Dedifferentiated amniotic fluid mesenchymal stem cell (primary cell): ENCODE data around the gene HPCAL1.

Experiments
- DNase-seq: peaks from one replicate; pipeline ENCODE4 v3.0.0-alpha.2; 2016; ENCODE audit errors: extremely low spot score

HPCAL1 gene

GRCh38 chr2:10389573-10389972 lies 86.9 kb downstream of the HPCAL1 start:
- peak; percentile 18 for DNase-seq

- DNase-seq, result peak; percentile 19
These were observed 87.7 kb downstream of the HPCAL1 start for GRCh38 chr2:10390369-10390801.

DNA sequence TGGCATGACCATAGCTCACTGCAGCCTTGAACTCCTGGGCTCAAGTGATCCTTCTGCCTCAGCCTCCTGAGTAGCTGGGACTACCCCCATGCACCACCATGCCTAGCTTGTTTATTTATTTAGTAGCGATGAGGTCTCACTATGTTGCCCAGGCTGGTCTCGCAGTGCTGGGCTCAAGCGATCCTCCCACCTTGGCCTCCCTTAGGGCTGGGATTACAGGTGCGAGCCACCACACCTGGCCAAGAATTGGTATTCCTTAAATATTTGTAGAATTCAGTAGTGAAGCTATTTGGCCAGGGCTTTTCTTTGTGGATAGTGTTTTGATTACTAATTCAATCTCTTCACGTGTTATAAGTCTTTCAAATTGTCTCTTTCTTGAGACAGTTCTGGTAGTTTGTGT lies 89.4 kb downstream of the HPCAL1 start:
- no peak for DNase-seq

GRCh38 chr2:10392548-10392947 lies 89.8 kb downstream of the HPCAL1 start:
- DNase-seq, result no peak

DNA sequence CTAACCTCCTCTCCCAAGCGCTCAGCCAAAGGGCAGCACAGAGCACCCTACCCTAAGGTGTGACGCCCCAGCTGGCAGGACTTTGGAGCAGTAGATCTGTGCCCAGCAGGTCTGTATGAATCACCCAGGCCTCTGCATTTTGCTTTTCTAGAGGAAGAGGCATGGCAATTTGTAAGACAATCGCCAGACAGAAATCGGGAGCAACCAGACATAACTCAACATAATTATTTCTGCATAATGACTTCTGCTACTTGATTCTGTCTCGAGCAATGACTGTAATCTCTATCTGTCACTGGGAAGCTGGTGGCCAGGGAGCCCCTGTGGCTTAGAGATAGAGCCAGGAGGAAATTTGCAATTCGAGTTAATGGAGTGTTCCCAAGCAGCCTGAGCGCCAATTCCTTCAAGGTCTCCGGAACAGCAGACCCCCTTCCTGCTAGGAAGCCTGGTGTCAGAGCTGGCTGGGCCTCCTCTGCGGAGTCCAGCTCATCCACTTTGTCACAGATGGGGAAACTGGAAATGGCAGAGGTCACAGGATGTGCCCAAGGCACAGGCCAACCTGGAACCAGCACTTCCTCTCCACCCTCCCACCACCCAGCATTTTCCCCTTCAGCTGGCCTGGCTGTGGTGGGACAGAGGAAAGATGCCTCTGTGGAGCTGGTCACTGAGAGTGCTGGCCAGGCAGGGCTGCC lies 90.4 kb downstream of the HPCAL1 start:
- no peak for DNase-seq

- DNase-seq, result no peak
These were observed 90.9 kb downstream of the HPCAL1 start for GRCh38 chr2:10393640-10393982.

DNA sequence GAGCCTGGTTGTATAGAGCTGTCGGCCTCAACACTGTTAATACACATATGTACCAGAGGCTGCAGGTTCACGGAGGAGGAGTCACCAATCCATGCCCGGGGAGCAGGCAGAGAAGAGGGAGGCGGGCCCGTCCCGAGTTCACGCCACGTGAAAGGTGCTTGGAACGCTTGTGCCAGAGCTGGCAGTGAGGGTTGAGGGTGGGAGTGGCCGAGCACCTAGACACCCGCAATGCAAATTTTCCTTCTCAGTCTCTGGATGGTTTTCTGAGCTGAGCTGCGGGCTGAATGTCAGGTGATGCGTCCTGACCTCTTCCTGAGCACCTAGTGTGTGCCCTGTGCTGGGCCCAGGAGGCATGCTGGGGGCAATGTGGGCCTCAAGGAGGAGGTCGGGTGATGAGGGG lies 93.2 kb downstream of the HPCAL1 start:
- DNase-seq, result no peak

DNA sequence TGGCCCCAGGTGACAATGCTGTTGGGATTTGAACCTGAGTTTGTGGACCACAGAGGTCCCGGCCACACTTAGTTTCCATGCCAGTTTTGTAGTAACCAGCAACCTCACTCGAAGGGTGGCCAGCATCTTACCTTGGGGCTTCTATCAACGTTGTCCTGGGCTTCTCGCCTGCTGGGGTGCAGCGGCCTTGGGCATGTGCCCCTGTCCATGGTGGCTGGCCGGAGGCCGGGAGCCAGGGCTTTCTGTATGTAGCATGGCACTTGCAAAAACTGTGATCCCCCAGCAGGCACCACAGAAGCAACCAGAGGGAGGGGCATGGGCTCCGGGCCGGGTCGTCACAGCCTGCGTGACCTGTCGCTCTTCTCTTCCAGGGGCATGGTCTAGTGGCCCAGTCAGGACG lies 93.8 kb downstream of the HPCAL1 start:
- DNase-seq, result no peak

DNA sequence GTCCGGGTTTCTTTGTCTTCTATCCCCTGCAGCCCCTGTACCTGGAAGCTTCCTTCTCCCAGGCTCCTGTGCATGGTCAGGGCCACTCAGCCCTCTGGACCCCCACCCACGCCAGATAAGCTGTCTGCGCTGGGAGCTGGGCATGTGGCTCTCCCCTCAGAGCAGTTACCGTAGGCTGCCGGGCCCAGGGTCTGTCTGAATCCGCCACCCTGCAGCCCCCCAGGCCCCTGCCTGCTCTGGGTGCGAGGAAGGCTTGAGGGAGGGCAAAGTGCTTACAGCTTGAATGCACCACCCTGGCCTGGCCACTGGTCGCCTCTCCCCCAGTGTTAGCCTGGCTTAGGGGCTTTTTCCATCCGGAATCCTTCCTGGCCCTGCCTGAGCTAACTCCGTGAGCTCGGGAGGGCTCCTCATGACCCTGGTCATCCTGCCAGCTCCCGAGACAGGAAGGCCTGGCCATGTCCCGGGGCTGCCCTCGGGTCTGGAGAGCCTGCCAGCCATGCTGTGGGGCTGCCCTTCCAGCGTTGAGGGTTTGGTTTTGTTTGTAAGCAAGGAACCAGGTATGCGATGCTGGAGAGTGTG lies 94.7 kb downstream of the HPCAL1 start:
- no peak for DNase-seq

- no peak for DNase-seq
These were observed 95.2 kb downstream of the HPCAL1 start for GRCh38 chr2:10397878-10398277.

- DNase-seq, result no peak
These were observed 95.8 kb downstream of the HPCAL1 start for GRCh38 chr2:10398496-10398895.

GRCh38 chr2:10399358-10399757 lies 96.7 kb downstream of the HPCAL1 start:
- DNase-seq, result no peak

GRCh38 chr2:10400002-10400401 lies 97.3 kb downstream of the HPCAL1 start:
- no peak for DNase-seq

DNA sequence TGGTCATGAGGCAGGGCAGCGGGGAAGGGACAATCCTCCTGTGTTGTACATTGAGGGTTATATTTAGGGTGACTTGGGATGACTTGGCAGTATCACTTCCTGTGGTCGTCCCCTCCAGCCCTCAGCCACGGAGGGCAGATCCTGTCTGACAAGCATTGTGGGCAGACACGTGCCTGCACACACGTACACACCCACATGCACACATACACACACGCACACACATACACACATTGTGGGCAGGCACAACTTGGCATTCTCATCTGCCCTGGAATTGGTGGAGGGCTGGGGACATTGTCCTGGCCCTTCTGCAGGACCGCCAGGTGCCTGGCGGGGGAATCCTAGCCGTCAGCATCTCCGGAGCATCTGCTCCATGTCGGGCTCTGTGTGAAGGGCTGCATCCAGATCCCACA lies 97.9 kb downstream of the HPCAL1 start:
- no peak for DNase-seq

DNA sequence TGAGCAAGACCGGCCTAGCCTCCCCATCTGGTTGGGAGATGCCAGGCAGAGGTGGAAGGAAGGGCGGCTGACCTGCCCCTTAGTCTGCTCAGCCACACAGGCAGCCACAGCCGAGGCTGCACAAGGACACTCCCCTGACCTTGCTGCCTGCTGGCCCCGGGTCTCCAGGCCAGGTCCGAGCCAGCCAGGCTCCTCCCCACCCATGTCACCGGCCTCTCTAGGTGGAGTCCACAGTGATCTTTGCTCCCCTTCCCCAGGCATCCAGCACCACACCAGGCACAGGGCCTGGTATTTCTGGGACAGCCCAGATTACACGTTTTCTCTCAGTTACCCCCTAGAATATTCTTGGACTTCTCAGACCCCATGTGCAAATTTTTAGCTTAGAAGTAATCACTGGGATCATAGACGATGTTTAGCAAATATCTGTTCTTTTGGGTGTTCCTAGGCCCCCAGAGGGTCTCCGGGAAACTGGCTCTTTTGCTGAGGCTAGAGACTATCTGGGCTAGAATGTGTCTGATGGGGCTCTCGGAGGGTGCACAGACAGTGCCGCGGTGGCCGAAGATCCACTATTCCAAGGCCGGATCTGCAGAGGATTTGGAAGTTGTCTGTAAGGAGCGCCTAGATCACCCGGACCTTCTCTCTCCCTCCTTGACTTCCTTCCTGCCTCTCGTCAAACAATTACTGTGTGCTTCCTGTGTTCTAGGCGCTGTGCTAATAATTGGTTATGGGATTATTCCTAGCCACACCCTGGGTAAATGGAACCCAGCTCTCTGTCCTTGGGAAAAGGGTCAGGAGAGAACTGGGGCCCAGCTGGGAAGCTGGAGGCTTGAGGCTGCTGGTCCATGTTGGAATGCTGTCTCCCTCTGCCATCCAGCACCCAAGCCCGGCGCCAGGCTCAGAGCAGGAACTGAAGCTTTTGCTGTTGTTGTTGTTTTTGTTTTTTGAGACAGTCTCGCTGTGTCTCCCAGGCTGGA lies 98.6 kb downstream of the HPCAL1 start:
- DNase-seq, result no peak

GRCh38 chr2:10402062-10402585 lies 99.4 kb downstream of the HPCAL1 start:
- no peak for DNase-seq

- DNase-seq, result no peak
These were observed 100.0 kb downstream of the HPCAL1 start for GRCh38 chr2:10402653-10403215.

DNA sequence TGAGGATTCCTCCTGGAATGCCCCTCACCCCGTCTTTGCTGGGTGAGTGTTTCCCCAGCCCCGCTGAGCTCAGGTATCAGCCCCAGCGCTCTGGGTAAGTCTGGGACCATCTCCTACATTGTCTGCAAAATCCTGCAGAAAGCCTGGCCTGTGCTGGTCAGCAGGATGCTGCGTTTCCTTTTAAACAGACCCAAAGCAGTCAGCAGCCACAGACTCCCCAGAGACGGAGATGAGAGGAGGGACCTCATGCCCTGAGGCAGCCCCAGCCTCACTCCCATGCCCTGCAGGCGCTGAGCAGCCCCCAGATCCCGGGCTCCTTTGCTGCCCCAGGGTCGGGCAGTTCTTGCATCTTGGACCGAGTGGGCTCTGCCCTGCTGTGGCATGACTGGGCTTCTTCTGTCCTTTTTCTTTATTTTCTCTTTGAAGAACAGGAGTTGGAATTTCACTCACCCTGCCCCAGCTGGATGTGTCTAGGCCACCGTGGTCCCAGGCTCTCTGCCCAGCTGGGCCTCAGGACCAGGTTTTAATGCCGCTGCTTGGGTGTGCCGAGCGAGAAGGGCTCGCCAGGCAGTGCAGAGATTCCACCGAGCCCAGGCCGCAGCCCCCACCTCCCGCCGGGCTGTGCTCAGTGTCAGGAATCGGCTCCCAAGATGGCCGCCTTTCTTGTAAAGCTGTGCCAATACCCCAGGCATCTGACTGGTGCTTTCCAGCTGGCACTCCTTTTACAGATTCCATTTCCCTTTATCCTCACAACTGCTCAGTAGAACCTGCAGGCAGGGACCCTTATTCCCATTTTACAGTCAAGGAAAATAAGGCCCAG lies 101.8 kb downstream of the HPCAL1 start:
- no peak for DNase-seq

DNA sequence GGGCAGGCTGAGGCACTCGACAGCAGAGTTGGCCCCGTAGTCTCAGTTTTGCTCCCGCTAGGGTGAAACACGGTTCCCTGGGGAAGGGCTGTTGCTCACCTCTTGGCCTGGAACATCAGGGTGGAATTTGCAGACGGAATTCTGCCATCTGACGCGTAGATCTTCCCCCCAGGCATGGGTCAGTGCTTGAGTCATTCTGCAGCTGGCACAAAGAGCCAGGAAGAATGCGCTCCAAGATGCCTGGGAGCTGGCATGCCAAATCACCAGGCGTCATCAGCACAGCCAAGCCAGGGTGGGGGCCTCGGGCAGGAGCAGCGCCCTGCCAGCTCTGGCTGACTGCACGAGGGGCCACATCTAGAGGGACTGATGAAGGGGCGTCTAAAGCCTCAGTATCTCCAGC lies 102.7 kb downstream of the HPCAL1 start:
- peak; percentile 93 for DNase-seq

DNA sequence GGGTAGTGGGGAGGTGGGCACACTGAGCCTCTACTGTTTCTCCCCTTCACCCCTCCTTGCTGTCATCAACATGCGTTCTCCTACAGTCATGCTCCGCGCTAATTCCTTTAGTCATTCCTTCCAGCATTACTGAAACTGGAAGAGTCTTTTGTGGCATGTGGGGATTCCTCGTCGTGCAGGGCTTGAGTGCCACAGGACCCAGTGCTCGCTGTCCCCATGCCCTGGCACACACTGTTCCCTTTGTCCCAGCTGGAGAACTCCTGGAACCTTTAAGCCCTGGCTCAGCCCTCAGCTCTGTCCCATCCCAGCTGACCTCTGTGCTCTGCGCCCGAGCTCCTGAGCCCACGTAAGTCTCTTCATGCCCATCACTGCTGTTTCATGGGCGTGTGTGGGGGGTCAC lies 103.3 kb downstream of the HPCAL1 start:
- no peak for DNase-seq

DNA sequence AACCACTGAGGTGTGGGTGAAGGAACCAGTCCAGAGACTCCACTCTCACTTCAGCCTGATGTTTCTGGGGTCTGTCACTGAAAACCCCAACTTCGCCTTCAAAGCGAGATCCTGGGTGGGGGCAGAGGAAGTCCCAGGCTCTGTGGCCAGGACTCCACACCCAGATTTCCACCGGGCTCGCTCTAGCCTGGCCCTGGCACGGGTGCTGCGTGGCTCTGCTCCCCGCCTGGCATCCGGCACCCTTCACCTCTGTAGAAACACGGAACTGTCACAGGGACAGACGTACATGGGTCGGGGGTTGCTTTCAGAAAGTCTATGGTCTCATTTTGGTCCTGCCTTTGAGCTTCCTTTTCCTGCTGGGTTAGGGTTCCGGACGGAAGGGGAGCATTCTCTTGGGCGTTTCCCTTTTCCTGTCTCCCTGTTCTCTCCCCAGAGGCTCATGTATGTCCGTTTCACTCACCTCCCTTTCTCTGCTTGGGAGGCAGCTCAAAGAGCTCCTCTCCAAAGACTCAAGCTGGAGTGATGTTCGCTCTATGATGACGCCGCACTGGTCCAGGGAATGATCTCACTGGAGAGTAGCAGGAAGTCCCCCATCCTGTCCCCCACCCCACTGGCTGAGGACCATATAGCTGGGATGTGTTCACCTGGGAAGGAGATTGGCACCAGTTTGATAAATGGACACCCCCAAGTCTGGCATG lies 103.9 kb downstream of the HPCAL1 start:
- DNase-seq, result no peak
